Astrocyte of the spinal cord (primary cell): ENCODE data around the gene SUCLG1.

Experiments used
- DNase-seq: peaks from one replicate; pipeline ENCODE4 v3.0.0; 2011; ENCODE audit warnings: low read depth, low spot score
- H3K4me3 ChIP-seq: 2 replicates; pipeline ENCODE4 v1.5.1; 2011; ENCODE audit warnings: low read depth, mild to moderate bottlenecking, low read length, moderate library complexity
- CTCF ChIP-seq: IDR thresholded peaks from 2 replicates; pipeline ENCODE4 v1.5.1; 2012; ENCODE audit warnings: low read depth, mild to moderate bottlenecking, low read length, inconsistent platforms
- in situ Hi-C: cut with HindIII; loops from 2 replicates; pipeline ENCODE4 v1.10.0; 2017; ENCODE audit warnings: low sequenced_read_pairs

The SUCLG1 gene

GRCh38 chr2:84389794-84390193 is 69.3 kb downstream of the SUCLG1 start:
- in situ Hi-C loops, result no loop called here
- H3K4me3 ChIP-seq, result no peak overlapping the region
- TF ChIP-seq CTCF, result no peak
- DNase-seq, result no peak

- no peak for DNase-seq
- in situ Hi-C loops, result no loop called here
- no peak for TF ChIP-seq CTCF
- no peak overlapping the region for H3K4me3 ChIP-seq
Observed at GRCh38 chr2:84388921-84389490, 70.1 kb downstream of the SUCLG1 start.

GRCh38 chr2:84388133-84388532 is 70.9 kb downstream of the SUCLG1 start:
- no peak overlapping the region for H3K4me3 ChIP-seq
- in situ Hi-C loops, result no loop called here
- DNase-seq, result peak; percentile 15
- no peak for TF ChIP-seq CTCF

- in situ Hi-C loops, result no loop called here
- no peak overlapping the region for H3K4me3 ChIP-seq
- DNase-seq, result no peak
- no peak for TF ChIP-seq CTCF
Observed at GRCh38 chr2:84386336-84387040, 72.6 kb downstream of the SUCLG1 start.

- no peak for DNase-seq
- no peak for TF ChIP-seq CTCF
- in situ Hi-C loops, result no loop called here
- no peak overlapping the region for H3K4me3 ChIP-seq
Observed at GRCh38 chr2:84383271-84383670, 75.8 kb downstream of the SUCLG1 start.

GRCh38 chr2:84380875-84381274 is 78.2 kb downstream of the SUCLG1 start:
- no peak for TF ChIP-seq CTCF
- H3K4me3 ChIP-seq, result no peak overlapping the region
- in situ Hi-C loops, result no loop called here
- DNase-seq, result no peak

GRCh38 chr2:84378960-84379359 is 80.1 kb downstream of the SUCLG1 start:
- no peak overlapping the region for H3K4me3 ChIP-seq
- no peak for TF ChIP-seq CTCF
- in situ Hi-C loops, result no loop called here

More at GRCh38 chr2:84378960-84379359, 80.1 kb downstream of the SUCLG1 start:
- DNase-seq, result no peak
